ENCODE measurements around the gene HOXD13. TPM values are rescaled to one million over a fixed set of nuclear protein-coding genes. Genes with fewer than 3 reads are reported as not detected.

HOXD13 gene
- total and polyA plus RNA-seq, 7 experiments from 2014 or later: not detected

DNA sequence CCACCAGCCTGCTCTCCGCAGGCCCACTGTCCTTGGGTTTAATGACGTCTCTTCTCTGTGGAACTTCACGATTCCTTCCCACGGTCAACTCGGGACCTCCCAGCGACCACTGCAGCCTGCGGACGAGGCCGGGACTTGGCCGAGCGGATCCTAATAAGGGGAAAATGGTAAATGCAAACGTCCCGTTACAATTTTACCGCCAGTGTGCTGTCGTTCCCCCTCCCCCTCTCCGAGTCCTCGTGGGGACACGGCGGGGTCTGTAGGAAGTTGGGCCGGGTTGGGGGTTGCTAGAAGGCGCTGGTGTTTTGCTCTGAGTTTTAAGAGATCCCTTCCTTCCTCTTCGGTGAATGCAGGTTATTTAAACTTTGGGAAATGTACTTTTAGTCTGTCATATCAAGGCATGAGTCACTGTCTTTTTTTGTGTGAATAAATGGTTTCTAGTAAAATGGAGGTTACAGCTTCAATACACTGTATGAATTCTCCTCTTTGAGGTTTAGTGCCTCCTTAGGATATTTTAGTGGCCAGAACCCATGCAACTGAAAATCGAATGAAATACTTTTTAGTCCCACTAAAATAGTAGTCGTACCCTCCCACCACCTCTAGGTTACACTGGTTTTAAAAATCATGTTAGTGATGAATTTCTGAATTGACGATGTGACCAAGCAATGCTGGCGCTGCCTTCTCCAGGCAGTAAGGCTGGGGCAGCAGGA lies 16.8 kb downstream of the HOXD13 start:
- H3K4me3 Mint-ChIP-seq: peak overlapping the region in 8 of 10 donors; percentile 44 to 66 (median 51)
- H3K27ac Mint-ChIP-seq: peak overlapping the region in 7 of 9 donors; percentile 17 to 76 (median 58)
- no peak overlapping the region for H3K27ac ChIP-seq (ENCODE audit: low read depth, low read length)
- DNase-seq: no peak
- peaks cover 0 to 61% (median 11%) of the 10 kb centered on the region in 11 donors for H3K9me3 Mint-ChIP-seq
- no peak overlapping the region for H3K4me3 ChIP-seq (ENCODE audit: low read length)
- POLR2A ChIA-PET: no interaction called here
- H3K9me3 ChIP-seq (ENCODE audit: control insufficient read depth in 2 of 3, low read length in 3 of 3): peaks cover 0 to 20% (median 0%) of the 10 kb centered on the region in 3 experiments
- ATAC-seq: no peak
- H3K36me3 Mint-ChIP-seq: peaks cover 0 to 18% (median 5%) of the 10 kb centered on the region in 5 donors
- peaks cover 14 to 40% (median 24%) of the 10 kb centered on the region in 7 donors for H3K4me1 Mint-ChIP-seq
- peaks cover 0 to 18% of the 10 kb centered on the region in 2 donors for H3K4me1 ChIP-seq (ENCODE audit: control insufficient read depth in 2 of 2, insufficient read depth in 2 of 2, low read length in 2 of 2)
- intact Hi-C loops (cut with micrococcal nuclease): no loop called here
- no peaks in the 10 kb centered on the region for H3K36me3 ChIP-seq (ENCODE audit: control insufficient read depth in 2 of 3, insufficient read depth in 3 of 3, low read length in 3 of 3)
- peaks cover 14 to 70% of the 10 kb centered on the region in 2 donors for H3K27me3 ChIP-seq (ENCODE audit: control insufficient read depth in 2 of 2, insufficient read depth in 2 of 2, low read length in 2 of 2)
- peaks cover 79 to 89% (median 84%) of the 10 kb centered on the region in 5 donors for H3K27me3 Mint-ChIP-seq
- CTCF ChIA-PET: interaction anchor here (1.4 kb wide), 1 partner anchor 12 kb away, joined by 3 read pairs; no protein-coding TSS in a partner anchor

- intact Hi-C loops (cut with micrococcal nuclease): loop anchor here (2.0 to 5.0 kb wide), 3 partner anchors 31 to 52 kb away; no protein-coding TSS in a partner anchor
- no peak overlapping the region for H3K4me3 ChIP-seq (ENCODE audit: low read length)
- peaks cover 0 to 18% of the 10 kb centered on the region in 2 donors for H3K4me1 ChIP-seq (ENCODE audit: control insufficient read depth in 2 of 2, insufficient read depth in 2 of 2, low read length in 2 of 2)
- H3K9me3 ChIP-seq (ENCODE audit: control insufficient read depth in 2 of 3, low read length in 3 of 3): peaks cover 0 to 22% (median 0%) of the 10 kb centered on the region in 3 experiments
- Mint-ChIP-seq H3K36me3 (peaks cover 0 to 18% (median 6%) of the 10 kb centered on the region in 5 donors), H3K9me3 (peaks cover 0 to 62% (median 11%) of the 10 kb centered on the region in 11 donors), H3K4me3 (peak overlapping the region in 1 of 10 donors; percentile 24), H3K4me1 (peaks cover 11 to 35% (median 24%) of the 10 kb centered on the region in 7 donors), H3K27me3 (peaks cover 75 to 89% (median 82%) of the 10 kb centered on the region in 5 donors), H3K27ac (peak overlapping the region in 2 of 9 donors; percentile 71 to 76)
- POLR2A ChIA-PET: no interaction called here
- H3K27me3 ChIP-seq (ENCODE audit: control insufficient read depth in 2 of 2, insufficient read depth in 2 of 2, low read length in 2 of 2): peaks cover 20 to 73% of the 10 kb centered on the region in 2 donors
- no peak for DNase-seq
- CTCF ChIA-PET: interaction anchor here (1.4 kb wide), 1 partner anchor 12 kb away, joined by 3 read pairs; no protein-coding TSS in a partner anchor
- no peaks in the 10 kb centered on the region for H3K36me3 ChIP-seq (ENCODE audit: control insufficient read depth in 2 of 3, insufficient read depth in 3 of 3, low read length in 3 of 3)
- H3K27ac ChIP-seq (ENCODE audit: low read depth, low read length): no peak overlapping the region
- no peak for ATAC-seq
Observed at GRCh38 chr2:176109946-176110345, 17.4 kb downstream of the HOXD13 start.

- Mint-ChIP-seq H3K4me3 (peak overlapping the region in 3 of 10 donors; percentile 3 to 24 (median 11)), H3K27me3 (peaks cover 73 to 87% (median 80%) of the 10 kb centered on the region in 5 donors), H3K36me3 (peaks cover 0 to 18% (median 6%) of the 10 kb centered on the region in 5 donors), H3K4me1 (peaks cover 9 to 29% (median 21%) of the 10 kb centered on the region in 7 donors), H3K9me3 (peaks cover 0 to 66% (median 10%) of the 10 kb centered on the region in 11 donors), H3K27ac (peak overlapping the region in 4 of 9 donors; percentile 21 to 71 (median 44))
- intact Hi-C loops (cut with micrococcal nuclease): loop anchor here (2.0 to 5.0 kb wide), 3 partner anchors 32 to 52 kb away; no protein-coding TSS in a partner anchor
- Histone ChIP-seq H3K4me3 (ENCODE audit: low read length) (no peak overlapping the region), H3K27me3 (ENCODE audit: control insufficient read depth in 2 of 2, insufficient read depth in 2 of 2, low read length in 2 of 2) (peaks cover 21 to 76% of the 10 kb centered on the region in 2 donors), H3K27ac (ENCODE audit: low read depth, low read length) (no peak overlapping the region), H3K4me1 (ENCODE audit: control insufficient read depth in 2 of 2, insufficient read depth in 2 of 2, low read length in 2 of 2) (peaks cover 0 to 18% of the 10 kb centered on the region in 2 donors), H3K9me3 (ENCODE audit: control insufficient read depth in 2 of 3, low read length in 3 of 3) (peaks cover 0 to 22% (median 0%) of the 10 kb centered on the region in 3 experiments), H3K36me3 (ENCODE audit: control insufficient read depth in 2 of 3, insufficient read depth in 3 of 3, low read length in 3 of 3) (no peaks in the 10 kb centered on the region)
- POLR2A ChIA-PET: no interaction called here
- DNase-seq (no peak), ATAC-seq (no peak)
- CTCF ChIA-PET: interaction anchor here (1.4 to 1.5 kb wide), 2 partner anchors 11 to 17 kb away, joined by 3 read pairs; no protein-coding TSS in a partner anchor
Observed at GRCh38 chr2:176110415-176111308, 18.1 kb downstream of the HOXD13 start.

DNA sequence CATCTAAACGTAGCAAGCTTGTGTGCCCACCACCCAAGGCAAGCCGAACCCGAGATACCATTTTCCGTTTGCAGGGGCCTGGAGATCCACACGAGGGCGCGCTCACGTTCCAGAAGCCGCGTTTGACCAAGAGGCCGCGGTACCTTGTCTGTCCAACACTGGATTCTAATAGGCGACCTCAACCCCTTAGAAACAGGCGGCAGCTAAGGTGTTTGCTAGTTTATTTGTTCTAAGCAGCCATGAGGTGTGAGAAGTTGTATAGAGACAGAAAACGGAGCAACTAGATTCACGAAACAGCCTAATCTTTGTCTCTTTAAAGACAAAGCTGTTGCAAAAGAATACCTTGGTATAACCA lies 18.8 kb downstream of the HOXD13 start:
- Histone ChIP-seq H3K27ac (ENCODE audit: low read depth, low read length) (no peak overlapping the region), H3K36me3 (ENCODE audit: control insufficient read depth in 2 of 3, insufficient read depth in 3 of 3, low read length in 3 of 3) (no peaks in the 10 kb centered on the region), H3K4me1 (ENCODE audit: control insufficient read depth in 2 of 2, insufficient read depth in 2 of 2, low read length in 2 of 2) (peaks cover 0 to 14% of the 10 kb centered on the region in 2 donors), H3K4me3 (ENCODE audit: low read length) (no peak overlapping the region), H3K9me3 (ENCODE audit: control insufficient read depth in 2 of 3, low read length in 3 of 3) (peaks cover 0 to 22% (median 0%) of the 10 kb centered on the region in 3 experiments), H3K27me3 (ENCODE audit: control insufficient read depth in 2 of 2, insufficient read depth in 2 of 2, low read length in 2 of 2) (peaks cover 21 to 79% of the 10 kb centered on the region in 2 donors)
- CTCF ChIA-PET: interaction anchor here (1.5 kb wide), 1 partner anchor 16 kb away, joined by 3 read pairs; no protein-coding TSS in a partner anchor
- Mint-ChIP-seq H3K9me3 (peaks cover 0 to 64% (median 10%) of the 10 kb centered on the region in 11 donors), H3K27ac (peak overlapping the region in 3 of 9 donors; percentile 40 to 71 (median 48)), H3K27me3 (peaks cover 70 to 87% (median 76%) of the 10 kb centered on the region in 5 donors), H3K4me1 (peaks cover 3 to 23% (median 15%) of the 10 kb centered on the region in 7 donors), H3K4me3 (peak overlapping the region in 3 of 10 donors; percentile 3 to 30 (median 11)), H3K36me3 (peaks cover 0 to 16% (median 4%) of the 10 kb centered on the region in 5 donors)
- ATAC-seq (no peak), DNase-seq (no peak)
- POLR2A ChIA-PET: no interaction called here
- intact Hi-C loops (cut with micrococcal nuclease): loop anchor here (2.0 to 5.0 kb wide), 3 partner anchors 32 to 51 kb away; no protein-coding TSS in a partner anchor

DNA sequence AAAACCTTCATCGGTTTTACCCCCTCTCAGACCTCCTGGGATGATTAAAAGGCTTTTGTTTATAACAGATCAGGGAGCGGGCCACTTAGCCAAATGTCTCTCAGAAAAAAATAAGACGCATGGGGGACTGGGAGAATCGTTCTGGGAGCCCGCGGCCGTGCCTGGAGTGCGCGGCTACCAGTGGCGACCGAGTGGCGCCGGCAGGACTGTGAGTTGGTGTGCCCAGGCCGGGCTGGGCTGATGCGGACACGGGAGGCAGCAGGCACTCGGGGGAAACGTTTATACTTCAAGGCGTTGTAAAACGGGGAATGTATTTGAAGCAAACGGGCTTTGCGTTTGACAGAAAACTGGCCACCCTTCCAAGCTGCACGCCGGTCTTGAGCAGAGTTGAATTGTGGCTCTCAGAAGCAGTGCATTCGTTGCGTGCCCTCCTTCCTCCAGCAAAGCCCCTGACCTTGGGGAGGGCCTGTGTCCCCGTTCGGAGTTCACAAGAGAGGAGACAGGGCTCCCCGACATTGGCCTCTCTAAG lies 19.4 kb downstream of the HOXD13 start:
- H3K27me3 Mint-ChIP-seq: peaks cover 73 to 91% (median 79%) of the 10 kb centered on the region in 5 donors
- ChIA-PET CTCF (interaction anchor here (1.5 kb wide), 1 partner anchor 15 kb away, joined by 3 read pairs; no protein-coding TSS in a partner anchor), POLR2A (no interaction called here)
- H3K4me1 Mint-ChIP-seq: peaks cover 0 to 20% (median 12%) of the 10 kb centered on the region in 7 donors
- H3K36me3 ChIP-seq (ENCODE audit: control insufficient read depth in 2 of 3, insufficient read depth in 3 of 3, low read length in 3 of 3): no peaks in the 10 kb centered on the region
- peaks cover 21 to 82% of the 10 kb centered on the region in 2 donors for H3K27me3 ChIP-seq (ENCODE audit: control insufficient read depth in 2 of 2, insufficient read depth in 2 of 2, low read length in 2 of 2)
- no peak overlapping the region for H3K4me3 ChIP-seq (ENCODE audit: low read length)
- no peak for ATAC-seq
- intact Hi-C loops (cut with micrococcal nuclease): loop anchor here (2.0 to 5.0 kb wide), 3 partner anchors 33 to 50 kb away; no protein-coding TSS in a partner anchor
- H3K36me3 Mint-ChIP-seq: peaks cover 0 to 17% (median 4%) of the 10 kb centered on the region in 5 donors
- H3K4me1 ChIP-seq (ENCODE audit: control insufficient read depth in 2 of 2, insufficient read depth in 2 of 2, low read length in 2 of 2): peaks cover 0 to 7% of the 10 kb centered on the region in 2 donors
- H3K9me3 Mint-ChIP-seq: peaks cover 2 to 68% (median 10%) of the 10 kb centered on the region in 11 donors
- no peak for DNase-seq
- peaks cover 0 to 22% (median 0%) of the 10 kb centered on the region in 3 experiments for H3K9me3 ChIP-seq (ENCODE audit: control insufficient read depth in 2 of 3, low read length in 3 of 3)
- H3K27ac ChIP-seq (ENCODE audit: low read depth, low read length): no peak overlapping the region
- peak overlapping the region in 3 of 9 donors; percentile 14 to 71 (median 60) for H3K27ac Mint-ChIP-seq
- H3K4me3 Mint-ChIP-seq: peak overlapping the region in 2 of 10 donors; percentile 11 to 19
